ENCODE measurements around the gene GJD3.

The GJD3 gene

DNA sequence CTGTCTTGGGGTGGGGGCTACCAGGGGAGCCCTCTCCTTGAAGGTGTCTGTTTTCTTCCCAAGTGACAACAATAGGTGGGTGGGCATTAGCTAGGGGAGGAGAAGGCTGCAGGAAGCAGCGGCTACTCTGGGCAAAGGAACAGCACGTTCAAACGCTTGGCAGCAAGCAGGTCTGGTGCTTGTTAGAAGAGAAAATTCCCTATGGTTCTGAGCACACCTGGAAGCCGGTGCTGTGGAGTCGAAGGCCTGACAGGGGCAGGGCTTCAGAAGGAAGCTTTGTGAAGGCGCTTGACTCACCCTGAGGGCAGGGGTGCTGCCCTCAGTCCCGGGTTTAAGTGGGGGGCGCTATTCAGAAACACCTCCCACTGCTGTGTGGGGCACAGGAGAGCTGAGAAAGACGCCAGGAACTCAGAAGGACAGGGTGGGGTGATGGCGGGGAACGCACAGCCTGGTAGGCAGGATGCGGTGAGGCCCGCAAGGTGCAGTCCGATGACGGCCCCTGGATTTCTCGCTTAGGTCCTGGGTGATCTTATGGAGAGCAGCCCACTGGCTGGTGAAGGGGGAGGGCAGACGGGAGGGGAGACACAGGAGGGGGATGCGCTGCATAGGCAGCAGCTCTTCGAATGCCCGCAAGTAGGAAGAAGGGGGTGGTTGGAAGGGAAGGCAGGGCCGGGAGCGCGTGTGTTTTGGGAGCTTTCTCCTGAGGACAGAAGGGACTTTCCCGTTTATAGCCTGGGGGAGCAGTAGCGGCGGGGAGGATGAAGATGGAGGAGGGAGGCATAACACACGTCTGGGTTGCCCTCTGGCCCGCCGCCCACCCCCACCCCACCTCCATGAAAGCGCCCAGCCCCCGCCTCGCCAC is 3.2 kb downstream of the GJD3 start:
- TF ChIP-seq, protein P1, sequence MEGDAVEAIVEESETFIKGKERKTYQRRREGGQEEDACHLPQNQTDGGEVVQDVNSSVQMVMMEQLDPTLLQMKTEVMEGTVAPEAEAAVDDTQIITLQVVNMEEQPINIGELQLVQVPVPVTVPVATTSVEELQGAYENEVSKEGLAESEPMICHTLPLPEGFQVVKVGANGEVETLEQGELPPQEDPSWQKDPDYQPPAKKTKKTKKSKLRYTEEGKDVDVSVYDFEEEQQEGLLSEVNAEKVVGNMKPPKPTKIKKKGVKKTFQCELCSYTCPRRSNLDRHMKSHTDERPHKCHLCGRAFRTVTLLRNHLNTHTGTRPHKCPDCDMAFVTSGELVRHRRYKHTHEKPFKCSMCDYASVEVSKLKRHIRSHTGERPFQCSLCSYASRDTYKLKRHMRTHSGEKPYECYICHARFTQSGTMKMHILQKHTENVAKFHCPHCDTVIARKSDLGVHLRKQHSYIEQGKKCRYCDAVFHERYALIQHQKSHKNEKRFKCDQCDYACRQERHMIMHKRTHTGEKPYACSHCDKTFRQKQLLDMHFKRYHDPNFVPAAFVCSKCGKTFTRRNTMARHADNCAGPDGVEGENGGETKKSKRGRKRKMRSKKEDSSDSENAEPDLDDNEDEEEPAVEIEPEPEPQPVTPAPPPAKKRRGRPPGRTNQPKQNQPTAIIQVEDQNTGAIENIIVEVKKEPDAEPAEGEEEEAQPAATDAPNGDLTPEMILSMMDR (IDR thresholded peaks at IDR 0.05; ENCODE audit: low read depth, low read length, missing control alignments): no peak
- in situ Hi-C loops (cut with HindIII; ENCODE audit: low sequenced_read_pairs): no loop called here
- no peak for DNase-seq (ENCODE audit: low read depth)
- no peak overlapping the region for H3K4me3 ChIP-seq (ENCODE audit: low read depth, low read length)

DNA sequence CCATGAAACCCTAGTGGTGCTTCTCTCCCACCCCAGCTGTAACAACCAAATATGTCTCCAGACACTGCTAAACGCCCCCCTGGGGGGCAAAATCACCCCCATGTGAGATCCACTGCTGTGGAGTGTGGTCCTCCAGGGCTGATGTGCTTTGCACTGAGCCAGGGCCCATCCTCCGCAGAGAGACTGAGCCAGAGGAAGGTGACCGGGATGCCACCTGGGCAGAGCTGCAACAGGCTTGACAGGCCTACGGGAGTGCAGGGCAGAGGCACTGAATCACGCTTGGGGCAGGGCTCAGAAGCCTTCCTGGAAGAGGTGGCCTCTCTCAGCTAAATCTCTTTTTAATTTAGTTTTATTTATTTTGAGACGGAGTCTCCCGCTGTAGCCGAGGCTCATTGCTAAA is 4.4 kb downstream of the GJD3 start:
- in situ Hi-C loops (cut with HindIII; ENCODE audit: low sequenced_read_pairs): no loop called here
- no peak overlapping the region for H3K4me3 ChIP-seq (ENCODE audit: low read depth, low read length)
- DNase-seq (ENCODE audit: low read depth): no peak
- TF ChIP-seq, protein P1 (IDR thresholded peaks at IDR 0.05; ENCODE audit: low read depth, low read length, missing control alignments): no peak

DNA sequence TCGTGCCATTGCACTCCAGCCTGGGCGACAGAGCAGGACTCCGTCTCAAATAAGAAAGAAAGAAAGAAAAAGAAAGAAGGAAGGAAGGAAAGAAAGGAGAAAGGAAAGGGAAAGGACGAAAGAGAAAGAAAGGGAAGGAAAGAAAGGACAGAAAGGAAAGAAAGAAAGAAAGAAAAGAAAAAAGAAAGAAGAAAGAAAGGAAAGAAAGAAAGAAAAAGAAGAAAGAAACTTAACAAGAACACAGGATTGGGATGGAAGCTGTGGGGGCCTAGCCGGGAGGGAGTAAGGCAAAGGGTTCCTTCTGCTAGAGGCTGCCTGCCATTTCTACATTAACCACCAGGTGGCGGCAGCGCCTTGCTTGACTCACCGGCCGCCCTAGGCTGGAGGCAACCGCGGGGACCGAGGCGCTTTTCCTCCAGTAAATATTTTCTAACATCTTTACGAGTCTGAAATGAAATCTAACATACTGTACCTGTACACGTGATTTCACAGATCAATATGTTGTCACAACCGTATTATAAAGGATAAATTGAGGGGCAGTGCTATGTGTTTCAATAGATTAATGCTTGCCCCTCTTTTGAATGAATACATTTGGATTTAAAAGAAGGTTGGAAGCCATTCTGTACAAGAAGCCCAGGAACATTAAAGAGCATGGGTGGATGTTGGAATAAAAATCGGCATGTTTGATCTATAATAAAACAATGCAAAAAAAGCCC is 6.1 kb downstream of the GJD3 start:
- TF ChIP-seq, protein P1 (IDR thresholded peaks at IDR 0.05; ENCODE audit: low read depth, low read length, missing control alignments): peak; percentile 92
- H3K4me3 ChIP-seq (ENCODE audit: low read depth, low read length): no peak overlapping the region
- in situ Hi-C loops (cut with HindIII; ENCODE audit: low sequenced_read_pairs): no loop called here
- DNase-seq (ENCODE audit: low read depth): peak; percentile 58

DNA sequence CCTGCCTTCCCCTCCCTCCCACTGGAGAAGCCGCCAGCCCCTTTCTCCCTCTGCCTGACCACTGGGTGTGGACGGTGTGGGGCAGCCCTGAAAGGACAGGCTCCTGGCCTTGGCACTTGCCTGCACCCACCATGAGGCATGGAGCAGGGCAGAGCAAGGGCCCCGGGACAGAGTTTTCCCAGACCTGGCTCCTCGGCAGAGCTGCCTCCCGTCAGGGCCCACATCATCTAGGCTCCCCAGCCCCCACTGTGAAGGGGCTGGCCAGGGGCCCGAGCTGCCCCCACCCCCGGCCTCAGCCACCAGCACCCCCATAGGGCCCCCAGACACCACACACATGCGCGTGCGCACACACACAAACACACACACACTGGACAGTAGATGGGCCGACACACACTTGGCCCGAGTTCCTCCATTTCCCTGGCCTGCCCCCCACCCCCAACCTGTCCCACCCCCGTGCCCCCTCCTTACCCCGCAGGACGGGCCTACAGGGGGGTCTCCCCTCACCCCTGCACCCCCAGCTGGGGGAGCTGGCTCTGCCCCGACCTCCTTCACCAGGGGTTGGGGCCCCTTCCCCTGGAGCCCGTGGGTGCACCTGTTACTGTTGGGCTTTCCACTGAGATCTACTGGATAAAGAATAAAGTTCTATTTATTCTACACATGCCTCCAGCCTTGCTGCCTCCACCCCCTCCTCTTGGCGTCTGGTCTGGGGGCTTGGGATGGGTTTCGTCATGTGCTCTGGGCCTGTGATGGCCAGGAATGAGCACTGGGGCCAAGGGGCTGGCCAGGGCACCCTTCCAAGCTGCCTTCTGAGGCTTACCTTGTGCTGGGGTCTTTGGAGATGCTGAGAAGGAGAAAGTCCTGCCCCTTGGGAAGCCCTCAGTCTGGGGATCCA is 7.3 kb downstream of the GJD3 start:
- DNase-seq (ENCODE audit: low read depth): no peak
- in situ Hi-C loops (cut with HindIII; ENCODE audit: low sequenced_read_pairs): no loop called here
- TF ChIP-seq, protein P1 (IDR thresholded peaks at IDR 0.05; ENCODE audit: low read depth, low read length, missing control alignments): no peak
- H3K4me3 ChIP-seq (ENCODE audit: low read depth, low read length): no peak overlapping the region

DNA sequence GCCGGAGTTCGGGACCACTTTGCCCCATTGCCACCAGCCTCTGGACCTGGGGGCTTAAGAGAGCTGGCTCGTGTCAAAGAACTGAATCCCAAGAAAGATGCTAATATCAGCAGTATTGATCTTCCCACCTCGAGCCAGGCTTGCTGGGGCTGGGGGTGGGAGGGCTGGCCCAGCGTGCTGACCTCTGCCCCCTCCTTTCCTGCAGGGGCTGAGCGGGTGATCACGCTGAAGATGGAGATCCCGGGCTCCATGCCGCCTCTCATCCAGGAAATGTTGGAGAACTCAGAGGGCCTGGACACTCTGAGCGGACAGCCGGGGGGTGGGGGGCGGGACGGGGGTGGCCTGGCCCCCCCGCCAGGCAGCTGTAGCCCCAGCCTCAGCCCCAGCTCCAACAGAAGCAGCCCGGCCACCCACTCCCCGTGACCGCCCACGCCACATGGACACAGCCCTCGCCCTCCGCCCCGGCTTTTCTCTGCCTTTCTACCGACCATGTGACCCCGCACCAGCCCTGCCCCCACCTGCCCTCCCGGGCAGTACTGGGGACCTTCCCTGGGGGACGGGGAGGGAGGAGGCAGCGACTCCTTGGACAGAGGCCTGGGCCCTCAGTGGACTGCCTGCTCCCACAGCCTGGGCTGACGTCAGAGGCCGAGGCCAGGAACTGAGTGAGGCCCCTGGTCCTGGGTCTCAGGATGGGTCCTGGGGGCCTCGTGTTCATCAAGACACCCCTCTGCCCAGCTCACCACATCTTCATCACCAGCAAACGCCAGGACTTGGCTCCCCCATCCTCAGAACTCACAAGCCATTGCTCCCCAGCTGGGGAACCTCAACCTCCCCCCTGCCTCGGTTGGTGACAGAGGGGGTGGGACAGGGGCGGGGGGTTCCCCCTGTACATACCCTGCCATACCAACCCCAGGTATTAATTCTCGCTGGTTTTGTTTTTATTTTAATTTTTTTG is 8.5 kb downstream of the GJD3 start:
- in situ Hi-C loops (cut with HindIII; ENCODE audit: low sequenced_read_pairs): no loop called here
- TF ChIP-seq, protein P1 (IDR thresholded peaks at IDR 0.05; ENCODE audit: low read depth, low read length, missing control alignments): no peak
- H3K4me3 ChIP-seq (ENCODE audit: low read depth, low read length): no peak overlapping the region
- DNase-seq (ENCODE audit: low read depth): no peak
